ENCODE data around the gene MALRD1. TPM values are rescaled to one million over a fixed set of nuclear protein-coding genes. Genes with fewer than 3 reads are reported as not detected.
"Not testable (repeated sequence)": the region's sequence is repeated elsewhere in the genome, so short reads cannot be mapped to it uniquely, and the experiment has no call there.

Gene MALRD1
- total RNA-seq, 4 donors from 2014 or later, result 0.23 TPM; not detected in 3

GRCh38 chr10:19505320-19506312, 457.0 kb downstream of the MALRD1 start:
- intact Hi-C loops (cut with DNase I; ENCODE audit: low total_unique reads), result no loop called here
- H3K4me3 ChIP-seq (ENCODE audit: low read depth, poor library complexity, severe bottlenecking), result no peak overlapping the region
- WGBS, 2 donors, result 52 to 60% methylated on average over 6 of the region's 6 CpGs
- DNase-seq (ENCODE audit: low spot score in 2 of 2), result no peak
- TF ChIP-seq POLR2A (IDR thresholded peaks at IDR 0.05) (no peak), CTCF (IDR thresholded peaks at IDR 0.05) (no peak)

- 43% methylated on average over 8 of the region's 8 CpGs for WGBS, 2 donors
- H3K4me3 ChIP-seq (ENCODE audit: low read depth, poor library complexity, severe bottlenecking); intact Hi-C loops (cut with DNase I; ENCODE audit: low total_unique reads); DNase-seq (ENCODE audit: low spot score in 2 of 2): not testable (repeated sequence)
Measured at GRCh38 chr10:19510005-19510732, 461.6 kb downstream of the MALRD1 start.

GRCh38 chr10:19518109-19518508, 469.5 kb downstream of the MALRD1 start:
- intact Hi-C loops (cut with DNase I; ENCODE audit: low total_unique reads), result no loop called here
- TF ChIP-seq CTCF (IDR thresholded peaks at IDR 0.05) (no peak), POLR2A (IDR thresholded peaks at IDR 0.05) (no peak)
- no peak overlapping the region for H3K4me3 ChIP-seq (ENCODE audit: low read depth, poor library complexity, severe bottlenecking)
- DNase-seq (ENCODE audit: low spot score in 2 of 2), result no peak

- WGBS, 2 donors, result 80 to 86% methylated on average over 1 of the region's 1 CpG
- DNase-seq (ENCODE audit: low spot score in 2 of 2), result no peak
- no peak overlapping the region for H3K4me3 ChIP-seq (ENCODE audit: low read depth, poor library complexity, severe bottlenecking)
- intact Hi-C loops (cut with DNase I; ENCODE audit: low total_unique reads), result no loop called here
- TF ChIP-seq CTCF (IDR thresholded peaks at IDR 0.05) (no peak), POLR2A (IDR thresholded peaks at IDR 0.05) (no peak)
Measured at GRCh38 chr10:19518632-19519031, 470.0 kb downstream of the MALRD1 start.

- H3K4me3 ChIP-seq (ENCODE audit: low read depth, poor library complexity, severe bottlenecking), result no peak overlapping the region
- no peak for DNase-seq (ENCODE audit: low spot score in 2 of 2)
- TF ChIP-seq POLR2A (IDR thresholded peaks at IDR 0.05), result no peak
- no peak for TF ChIP-seq CTCF (IDR thresholded peaks at IDR 0.05)
- intact Hi-C loops (cut with DNase I; ENCODE audit: low total_unique reads), result no loop called here
- 24 to 25% methylated on average over 3 of the region's 3 CpGs for WGBS, 2 donors
Measured at GRCh38 chr10:19531324-19531723, 482.7 kb downstream of the MALRD1 start.

GRCh38 chr10:19532411-19532810, 483.8 kb downstream of the MALRD1 start:
- H3K4me3 ChIP-seq (ENCODE audit: low read depth, poor library complexity, severe bottlenecking), result no peak overlapping the region
- no peak for DNase-seq (ENCODE audit: low spot score in 2 of 2)
- intact Hi-C loops (cut with DNase I; ENCODE audit: low total_unique reads), result no loop called here
- no peak for TF ChIP-seq POLR2A (IDR thresholded peaks at IDR 0.05)
- 88 to 90% methylated on average over 3 of the region's 3 CpGs for WGBS, 2 donors

Measured in lower leg skin (tissue), 4 donors.